HUES64 (cell line): Measurements from ENCODE around the gene DTX1.

Source experiments
- H3K27ac ChIP-seq: 2 replicates; pipeline ENCODE4 v1.7.0; 2013; ENCODE audit warnings: low read depth, low read length, inconsistent platforms
- H3K27me3 ChIP-seq: 2 replicates; pipeline ENCODE4 v1.6.1; 2013; ENCODE audit warnings: mild to moderate bottlenecking, low read length; ENCODE audit not compliant: insufficient read depth
- H3K36me3 ChIP-seq: 2 replicates; pipeline ENCODE4 v1.6.1; 2013; ENCODE audit warnings: mild to moderate bottlenecking, low read length; ENCODE audit not compliant: insufficient read depth
- H3K4me1 ChIP-seq: 2 replicates; pipeline ENCODE4 v1.6.1; 2013; ENCODE audit warnings: mild to moderate bottlenecking, low read length, moderate library complexity; ENCODE audit not compliant: insufficient read depth
- H3K4me3 ChIP-seq: 2 replicates; pipeline ENCODE4 v1.5.1; 2013; ENCODE audit warnings: mild to moderate bottlenecking, low read length, moderate library complexity
- H3K9ac ChIP-seq: 2 replicates; pipeline ENCODE4 v1.6.1; 2013; ENCODE audit warnings: mild to moderate bottlenecking, low read depth, low read length
- H3K9me3 ChIP-seq: 2 replicates; pipeline ENCODE4 v1.6.1; 2013; ENCODE audit warnings: low read depth, low read length; ENCODE audit not compliant: insufficient read depth
- WGBS: fragments of 150-250, 120-280 bp; methylation state at CpG from one replicate; pipeline ENCODE4 v1.1.7; 2013; ENCODE audit warnings: missing lambda C conversion rate; 5-methylcytosine and 5-hydroxymethylcytosine counted together

DTX1 gene

GRCh38 chr12:113143959-113144358 is 87.4 kb downstream of the DTX1 start:
- Histone ChIP-seq H3K36me3 (no peaks in the 10 kb centered on the region), H3K9me3 (0 out of 2 replicates have a peak, but pooled peaks cover 4% of the 10 kb centered on the region), H3K27me3 (no peaks in the 10 kb centered on the region), H3K4me3 (no peak overlapping the region), H3K27ac (no peak overlapping the region), H3K4me1 (no peaks in the 10 kb centered on the region), H3K9ac (no peak overlapping the region)
- WGBS = 97% methylated on average over 7 of the region's 8 CpGs

GRCh38 chr12:113144806-113145205 is 88.3 kb downstream of the DTX1 start:
- Histone ChIP-seq H3K4me3 (no peak overlapping the region), H3K27me3 (0 out of 2 replicates have a peak, but pooled peaks cover under 1% of the 10 kb centered on the region), H3K9ac (no peak overlapping the region), H3K9me3 (0 out of 2 replicates have a peak, but pooled peaks cover 4% of the 10 kb centered on the region), H3K27ac (no peak overlapping the region), H3K36me3 (no peaks in the 10 kb centered on the region), H3K4me1 (peaks cover 6% of the 10 kb centered on the region; the same call in 1 of the 2 replicates)
- 89% methylated on average over 5 of the region's 5 CpGs for WGBS

GRCh38 chr12:113145720-113146551 is 89.4 kb downstream of the DTX1 start:
- H3K4me3 ChIP-seq = no peak overlapping the region
- peaks cover 10% of the 10 kb centered on the region; the same call in 1 of the 2 replicates for H3K4me1 ChIP-seq
- H3K27me3 ChIP-seq = peaks cover 6% of the 10 kb centered on the region; the same call in 1 of the 2 replicates
- no peak overlapping the region for H3K9ac ChIP-seq
- 0 out of 2 replicates have a peak, but pooled peaks cover 4% of the 10 kb centered on the region for H3K9me3 ChIP-seq
- H3K36me3 ChIP-seq = no peaks in the 10 kb centered on the region
- 83% methylated on average over 12 of the region's 12 CpGs for WGBS
- no peak overlapping the region for H3K27ac ChIP-seq

DNA sequence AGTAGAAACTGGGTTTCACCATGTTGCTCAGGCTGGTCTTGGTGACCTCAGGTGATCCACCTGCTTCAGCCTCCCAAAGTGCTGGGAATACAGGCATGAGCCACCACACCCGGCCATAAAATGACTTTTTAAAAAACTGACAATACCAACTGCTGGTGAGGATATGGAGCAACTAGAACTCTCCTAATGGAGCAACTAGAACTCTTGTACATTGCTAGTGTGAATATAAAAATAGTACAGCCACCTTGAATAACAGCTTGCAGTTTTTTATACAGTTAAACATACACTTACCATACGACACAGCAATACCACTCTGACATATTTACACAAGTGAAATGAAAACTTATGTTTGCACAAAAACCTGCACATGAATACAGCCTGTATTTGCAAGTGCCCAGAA is 90.5 kb downstream of the DTX1 start:
- WGBS = 86% methylated on average over 2 of the region's 2 CpGs
- Histone ChIP-seq H3K4me3 (no peak overlapping the region), H3K9me3 (0 out of 2 replicates have a peak, but pooled peaks cover 4% of the 10 kb centered on the region), H3K27ac (no peak overlapping the region), H3K4me1 (peaks cover 10% of the 10 kb centered on the region; the same call in 1 of the 2 replicates), H3K27me3 (peaks cover 12% of the 10 kb centered on the region), H3K9ac (no peak overlapping the region), H3K36me3 (no peaks in the 10 kb centered on the region)
